ENCODE data around the gene CHST3. TPM values are rescaled to one million over a fixed set of nuclear protein-coding genes. Genes with fewer than 3 reads are reported as not detected.

The CHST3 gene
- total and polyA plus RNA-seq, 11 donors: 8.1 to 51.3 (median 25.0) TPM

DNA sequence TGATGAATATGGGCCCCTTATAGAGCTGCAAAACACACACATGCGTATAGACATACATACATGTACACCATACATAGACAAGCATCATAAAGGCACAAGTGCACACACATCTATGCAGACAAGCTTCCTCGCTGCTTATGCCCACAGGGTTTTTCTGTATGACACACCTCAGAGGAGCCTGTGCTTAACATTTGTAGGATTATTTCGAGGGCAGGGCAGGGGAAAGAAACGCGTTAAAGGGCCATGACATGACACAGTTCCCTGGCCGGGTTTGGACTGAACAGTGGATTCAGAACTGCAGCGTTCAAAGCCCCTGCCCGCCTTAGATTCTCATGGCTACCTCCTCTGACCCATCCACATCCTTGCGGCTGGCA lies 44.8 kb downstream of the CHST3 start:
- Histone ChIP-seq H3K27me3 (no peaks in the 10 kb centered on the region), H3K27ac (peak overlapping the region; percentile 71 to 97 (median 87)), H3K36me3 (peaks cover 6 to 42% (median 27%) of the 10 kb centered on the region in 9 donors), H3K9me3 (no peaks in the 10 kb centered on the region), H3K4me3 (no peak overlapping the region), H3K4me1 (peaks cover 7 to 69% (median 46%) of the 10 kb centered on the region in 12 donors)
- 25 to 42% (median 30%) methylated on average over 9 of the region's 9 CpGs for WGBS, 4 donors
- TF ChIP-seq, protein P1, sequence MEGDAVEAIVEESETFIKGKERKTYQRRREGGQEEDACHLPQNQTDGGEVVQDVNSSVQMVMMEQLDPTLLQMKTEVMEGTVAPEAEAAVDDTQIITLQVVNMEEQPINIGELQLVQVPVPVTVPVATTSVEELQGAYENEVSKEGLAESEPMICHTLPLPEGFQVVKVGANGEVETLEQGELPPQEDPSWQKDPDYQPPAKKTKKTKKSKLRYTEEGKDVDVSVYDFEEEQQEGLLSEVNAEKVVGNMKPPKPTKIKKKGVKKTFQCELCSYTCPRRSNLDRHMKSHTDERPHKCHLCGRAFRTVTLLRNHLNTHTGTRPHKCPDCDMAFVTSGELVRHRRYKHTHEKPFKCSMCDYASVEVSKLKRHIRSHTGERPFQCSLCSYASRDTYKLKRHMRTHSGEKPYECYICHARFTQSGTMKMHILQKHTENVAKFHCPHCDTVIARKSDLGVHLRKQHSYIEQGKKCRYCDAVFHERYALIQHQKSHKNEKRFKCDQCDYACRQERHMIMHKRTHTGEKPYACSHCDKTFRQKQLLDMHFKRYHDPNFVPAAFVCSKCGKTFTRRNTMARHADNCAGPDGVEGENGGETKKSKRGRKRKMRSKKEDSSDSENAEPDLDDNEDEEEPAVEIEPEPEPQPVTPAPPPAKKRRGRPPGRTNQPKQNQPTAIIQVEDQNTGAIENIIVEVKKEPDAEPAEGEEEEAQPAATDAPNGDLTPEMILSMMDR (IDR thresholded peaks at IDR 0.05): no peak
- no peak for TF ChIP-seq POLR2A (IDR thresholded peaks at IDR 0.05)
- no peak for ATAC-seq
- intact Hi-C loops (cut with DNase I): loop anchor here in 2 of 10 donors (5.0 kb wide), 1 partner anchor 42 kb away; no protein-coding TSS in a partner anchor
- no peak for DNase-seq

- intact Hi-C loops (cut with DNase I): loop anchor here in 4 of 10 donors (5.0 kb wide), 2 partner anchors 32 to 42 kb away; no protein-coding TSS in a partner anchor
- H3K4me1 ChIP-seq: peaks cover 7 to 74% (median 51%) of the 10 kb centered on the region in 12 donors
- H3K36me3 ChIP-seq: peaks cover 6 to 42% (median 27%) of the 10 kb centered on the region in 9 donors
- H3K27me3 ChIP-seq: no peaks in the 10 kb centered on the region
- no peak overlapping the region for H3K4me3 ChIP-seq
- ATAC-seq: peak; percentile 62 to 88 (median 76)
- H3K9me3 ChIP-seq: no peaks in the 10 kb centered on the region
- TF ChIP-seq, protein P1 (IDR thresholded peaks at IDR 0.05): no peak
- TF ChIP-seq POLR2A (IDR thresholded peaks at IDR 0.05): peak in 1 of 2 donors; percentile 19
- peak; percentile 85 to 93 (median 87) for DNase-seq
- 10 to 20% (median 12%) methylated on average over 12 of the region's 12 CpGs for WGBS, 4 donors
- H3K27ac ChIP-seq: peak overlapping the region; percentile 71 to 97 (median 87)
These were observed 45.4 kb downstream of the CHST3 start for GRCh38 chr10:72009425-72010081.

DNA sequence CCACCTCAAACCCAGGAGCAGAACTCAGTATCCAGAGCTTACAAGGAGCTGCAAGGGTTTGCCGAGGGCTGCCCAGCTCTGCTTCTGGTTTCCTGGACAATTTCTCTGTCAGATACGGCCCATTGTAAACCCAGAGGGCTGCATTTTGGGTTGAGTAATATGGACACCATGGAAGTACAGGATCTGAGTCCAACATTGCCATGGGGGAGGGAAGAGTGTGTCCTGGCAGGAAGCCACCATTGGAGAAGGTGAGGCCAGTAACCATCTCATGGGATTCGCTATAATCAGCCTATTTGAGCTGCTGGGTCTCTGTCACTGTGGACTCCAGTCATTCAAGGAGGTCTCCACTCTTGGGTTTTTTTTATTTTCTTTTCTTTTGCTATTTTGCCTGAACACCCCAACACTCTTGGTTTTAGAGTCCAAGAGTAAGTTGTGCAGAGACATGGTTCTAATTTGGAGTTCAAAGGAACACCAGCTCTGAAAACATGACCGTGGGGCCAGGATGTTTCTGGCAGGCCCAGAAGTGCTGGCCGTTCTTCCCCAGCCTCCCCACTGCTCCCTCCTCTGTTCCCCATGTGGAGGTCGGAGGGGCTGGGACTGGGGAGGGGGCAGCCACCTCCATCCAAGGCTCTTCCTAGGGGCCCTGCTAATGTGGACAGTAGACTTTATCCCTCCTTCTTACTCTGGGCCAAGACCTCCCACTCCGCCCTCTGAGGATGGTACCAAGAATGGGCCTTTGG lies 46.2 kb downstream of the CHST3 start:
- Histone ChIP-seq H3K36me3 (peaks cover 6 to 38% (median 27%) of the 10 kb centered on the region in 9 donors), H3K27me3 (no peaks in the 10 kb centered on the region), H3K4me3 (no peak overlapping the region), H3K27ac (peak overlapping the region; percentile 71 to 97 (median 87)), H3K4me1 (peaks cover 7 to 82% (median 58%) of the 10 kb centered on the region in 12 donors), H3K9me3 (no peaks in the 10 kb centered on the region)
- WGBS, 4 donors: 64 to 79% (median 71%) methylated on average over 6 to 7 of the region's 7 CpGs
- intact Hi-C loops (cut with DNase I): loop anchor here in 2 of 10 donors (5.0 kb wide), 2 partner anchors 33 to 43 kb away; no protein-coding TSS in a partner anchor
- DNase-seq (no peak), ATAC-seq (no peak)
- TF ChIP-seq, protein P1 (IDR thresholded peaks at IDR 0.05): no peak
- no peak for TF ChIP-seq POLR2A (IDR thresholded peaks at IDR 0.05)

- intact Hi-C loops (cut with DNase I): loop anchor here in 2 of 10 donors (5.0 kb wide), 2 partner anchors 34 to 44 kb away; no protein-coding TSS in a partner anchor
- Histone ChIP-seq H3K36me3 (peaks cover 6 to 34% (median 24%) of the 10 kb centered on the region in 9 donors), H3K4me3 (no peak overlapping the region), H3K27ac (peak overlapping the region in 9 of 12 donors; percentile 71 to 93 (median 88)), H3K4me1 (peaks cover 7 to 86% (median 61%) of the 10 kb centered on the region in 12 donors), H3K27me3 (no peaks in the 10 kb centered on the region), H3K9me3 (no peaks in the 10 kb centered on the region)
- DNase-seq (no peak), ATAC-seq (no peak)
- WGBS, 4 donors: 83 to 94% (median 90%) methylated on average over 9 of the region's 9 CpGs
- TF ChIP-seq POLR2A (IDR thresholded peaks at IDR 0.05): no peak
- TF ChIP-seq, protein P1 (IDR thresholded peaks at IDR 0.05): no peak
These were observed 46.8 kb downstream of the CHST3 start for GRCh38 chr10:72011016-72011415.

Measured in heart left ventricle (tissue), 16 donors.